IMR-90 (cell line): ENCODE results near the gene RNF14. TPM values are rescaled to one million over a fixed set of nuclear protein-coding genes. Genes with fewer than 3 reads are reported as not detected.

Experiments used
- ATAC-seq: fragments of 200-7000 bp; cut with Tn5 transposase; 2 replicates; pipeline ENCODE4 v1.9.1; 2020; ENCODE audit warnings: low read depth, mild to moderate bottlenecking, moderate library complexity
- BruUV-seq: library from RNA; stranded (reverse); fragments of 400-500 nt; replicated peaks from 2 replicates; lab custom pipeline; 2021; lab: Mats Ljungman, UMichigan
- CTCF ChIA-PET: fragments of 300-600 bp; formaldehyde crosslinking; extraction: SDS; loops from one replicate; lab custom pipeline; 2021; ENCODE audit warnings: antibody characterized with exemption; lab: Yijun Ruan, JAX
- POLR2A ChIA-PET: fragments of 300-600 bp; sonication (Branson Sonifier 250); formaldehyde crosslinking; loops from one replicate; lab custom pipeline; 2022; ENCODE audit warnings: antibody characterized with exemption; ENCODE audit not compliant: unreplicated experiment; lab: Charles Lee
- DNase-seq: peaks from one replicate; pipeline ENCODE4 v3.0.0; 2013
- H2AFZ ChIP-seq: replicated peaks from 2 replicates; pipeline ENCODE3; 2013; ENCODE audit warnings: low read length, mild to moderate bottlenecking; ENCODE audit not compliant: poor library complexity
- H2AK5ac ChIP-seq: 2 replicates; pipeline ENCODE4 v1.6.1; 2013; ENCODE audit warnings: low read depth, low read length, inconsistent platforms
- H2AK9ac ChIP-seq: replicated peaks from 2 replicates; pipeline ENCODE3; 2013; ENCODE audit warnings: mild to moderate bottlenecking, low read depth, low read length, moderate library complexity; ENCODE audit not compliant: poor library complexity
- H2BK120ac ChIP-seq: 2 replicates; pipeline ENCODE4 v1.6.1; 2013; ENCODE audit warnings: low read depth, low read length, inconsistent platforms
- H2BK15ac ChIP-seq: 3 replicates; pipeline ENCODE4 v1.6.1; 2013; ENCODE audit warnings: low read depth, low read length, inconsistent platforms
- H2BK20ac ChIP-seq: 2 replicates; pipeline ENCODE4 v1.6.1; 2013; ENCODE audit warnings: low read depth, mild to moderate bottlenecking, inconsistent platforms, low read length, moderate library complexity
- H2BK5ac ChIP-seq: 2 replicates; pipeline ENCODE4 v1.6.1; 2013; ENCODE audit warnings: mild to moderate bottlenecking, low read depth, low read length, inconsistent platforms; ENCODE audit not compliant: poor library complexity, severe bottlenecking
- H3K14ac ChIP-seq: replicated peaks from 2 replicates; pipeline ENCODE4 v1.6.1; 2013; ENCODE audit warnings: low read depth, low read length, inconsistent platforms
- H3K18ac ChIP-seq: 2 replicates; pipeline ENCODE4 v1.6.1; 2013; ENCODE audit warnings: low read depth, low read length, control low read depth
- H3K23ac ChIP-seq: 2 replicates; pipeline ENCODE4 v1.6.1; 2013; ENCODE audit warnings: low read depth, low read length, inconsistent platforms
- H3K27ac ChIP-seq: 2 replicates; pipeline ENCODE4 v1.5.1; 2013; ENCODE audit warnings: mild to moderate bottlenecking, control low read depth, low read length; ENCODE audit not compliant: insufficient read depth
- H3K27me3 ChIP-seq: 2 replicates; pipeline ENCODE4 v1.6.1; 2013; ENCODE audit warnings: low read length; ENCODE audit not compliant: control insufficient read depth, insufficient read depth
- H3K36me3 ChIP-seq: 2 replicates; pipeline ENCODE4 v1.6.1; 2013; ENCODE audit warnings: low read length, mixed read lengths; ENCODE audit not compliant: control insufficient read depth, insufficient read depth
- H3K4ac ChIP-seq: 2 replicates; pipeline ENCODE4 v1.6.1; 2013; ENCODE audit warnings: low read depth, low read length, inconsistent platforms
- H3K4me1 ChIP-seq: 2 replicates; pipeline ENCODE4 v1.6.1; 2013; ENCODE audit warnings: low read length, mixed read lengths; ENCODE audit not compliant: control insufficient read depth, insufficient read depth
- H3K4me2 ChIP-seq: 2 replicates; pipeline ENCODE4 v1.6.1; 2013; ENCODE audit warnings: low read depth, mild to moderate bottlenecking, control low read depth, low read length, moderate library complexity
- H3K4me3 ChIP-seq: 2 replicates; pipeline ENCODE4 v1.5.1; 2013; ENCODE audit warnings: low read depth, mild to moderate bottlenecking, control low read depth, low read length, moderate library complexity; ENCODE audit not compliant: insufficient read depth
- H3K56ac ChIP-seq: 2 replicates; pipeline ENCODE4 v1.6.1; 2013; ENCODE audit warnings: low read length, inconsistent platforms; ENCODE audit not compliant: insufficient read depth; ENCODE audit errors: extremely low read depth
- H3K79me1 ChIP-seq, 2 experiments: 2 replicates each; pipeline ENCODE4 v1.6.1; 2013; ENCODE audit warnings: low read length in 2 of 2, inconsistent platforms in 1 of 2, low read depth in 1 of 2
- H3K9ac ChIP-seq: 2 replicates; pipeline ENCODE4 v1.6.1; 2013; ENCODE audit warnings: low read depth, low read length, control low read depth
- H3K9me1 ChIP-seq: 2 replicates; pipeline ENCODE4 v1.6.1; 2013; ENCODE audit warnings: low read length, inconsistent platforms; ENCODE audit not compliant: insufficient read depth
- H3K9me3 ChIP-seq: 2 replicates; pipeline ENCODE4 v1.6.1; 2013; ENCODE audit warnings: low read length; ENCODE audit not compliant: control insufficient read depth, insufficient read depth
- H4K20me1 ChIP-seq: 2 replicates; pipeline ENCODE4 v1.6.1; 2013; ENCODE audit warnings: low read length, inconsistent platforms; ENCODE audit not compliant: insufficient read depth
- H4K5ac ChIP-seq: 2 replicates; pipeline ENCODE4 v1.6.1; 2013; ENCODE audit warnings: mild to moderate bottlenecking, low read depth, low read length, control low read depth
- H4K8ac ChIP-seq, 2 experiments: 2 replicates each; pipeline ENCODE4 v1.6.1; 2013; ENCODE audit warnings: low read depth in 2 of 2, low read length in 2 of 2, control low read depth in 1 of 2, inconsistent platforms in 1 of 2
- H4K91ac ChIP-seq: 2 replicates; pipeline ENCODE4 v1.6.1; 2013; ENCODE audit warnings: low read depth, low read length, inconsistent platforms; ENCODE audit not compliant: insufficient read depth
- BHLHE40 ChIP-seq: fragments of 150-350 bp; IDR thresholded peaks from 2 replicates; pipeline ENCODE4 v1.6.1; 2016; ENCODE audit warnings: mild to moderate bottlenecking, low read depth, low read length
- CEBPB ChIP-seq: IDR thresholded peaks from 2 replicates; pipeline ENCODE4 v1.6.1; 2012; ENCODE audit warnings: low read depth, low read length, improper control_type of control experiment
- CHD1 ChIP-seq: IDR thresholded peaks from 2 replicates; pipeline ENCODE4 v1.6.1; 2012; ENCODE audit warnings: low read depth, low read length, improper control_type of control experiment
- ELK1 ChIP-seq: fragments of 150-350 bp; IDR thresholded peaks from 2 replicates; pipeline ENCODE4 v1.6.1; 2016; ENCODE audit warnings: low read depth, mild to moderate bottlenecking, low read length, moderate library complexity, borderline replicate concordance
- POLR2A ChIP-seq: IDR thresholded peaks from 2 replicates; pipeline ENCODE4 v1.6.1; 2012; ENCODE audit warnings: mild to moderate bottlenecking, low read depth, low read length
- RAD21 ChIP-seq: IDR thresholded peaks from 2 replicates; pipeline ENCODE4 v1.6.1; 2012; ENCODE audit warnings: low read length, improper control_type of control experiment
- WGBS, 2 experiments: methylation state at CpG; one replicate each; pipeline versions ENCODE4 v1.1.5 to v1.1.7; 2013; ENCODE audit warnings: missing lambda C conversion rate in 2 of 2; ENCODE audit not compliant: insufficient read length in 1 of 2; ENCODE audit errors: extremely low coverage in 2 of 2; 5-methylcytosine and 5-hydroxymethylcytosine counted together
- dilution Hi-C: fragments of 300-500 bp; cut with HindIII; formaldehyde crosslinking; loops from one replicate; pipeline ENCODE4 v1.14.3; 2018; ENCODE audit warnings: low sequenced_read_pairs; ENCODE audit not compliant: unreplicated experiment
- in situ Hi-C: fragments of 300-500 bp; cut with MboI; formaldehyde crosslinking; loops from 3 replicates; pipeline ENCODE4 v1.14.3; 2019; ENCODE audit warnings: low sequenced_read_pairs, inconsistent platforms, mixed read lengths
- intact Hi-C: fragments of 100-400 bp; cut with micrococcal nuclease; formaldehyde crosslinking; loops from 2 replicates; pipeline ENCODE4 v1.10.0; 2022
- polyA plus RNA-seq, 3 experiments: library from polyadenylated mRNA; depleted of rRNA; stranded (reverse); fragments of >200 nt; gene quantifications; 2 replicates each; pipeline ENCODE4 v1.2.3, GENCODE V29; 2012; ENCODE audit warnings: low replicate concordance in 1 of 3
- total RNA-seq: library from RNA; depleted of rRNA; stranded (reverse); fragments of >200 nt; gene quantifications from 2 replicates; pipeline ENCODE4 v1.2.3, GENCODE V29; 2012
- TF ChIP-seq, protein P1 (sequence below): fragments of 150-350 bp; IDR thresholded peaks from 2 replicates; pipeline ENCODE4 v1.6.1; 2017; ENCODE audit warnings: mild to moderate bottlenecking, antibody characterized with exemption, low read length, low read depth
- TF ChIP-seq, protein P2 (sequence below): conservative IDR thresholded peaks from 2 replicates; pipeline ENCODE4 v1.5.1; 2012; ENCODE audit warnings: mild to moderate bottlenecking, low read depth, low read length, improper control_type of control experiment

Gene RNF14
- total and polyA plus RNA-seq, 2 of the 4 experiments (the other 2 are of a cell fraction), result 36.1 to 106 TPM

- H2BK120ac ChIP-seq, result no peak overlapping the region
- H3K27ac ChIP-seq, result no peak overlapping the region
- ChIA-PET CTCF (no interaction called here), POLR2A (interaction anchor here (0.7 kb wide), 1 partner anchor 134 kb away, joined by 4 read pairs; no protein-coding TSS in a partner anchor)
- no peaks in the 10 kb centered on the region; the same call in 1 of the 2 replicates for H3K4me1 ChIP-seq
- peaks cover 12% of the 10 kb centered on the region; the same call in 1 of the 2 replicates for H3K9me1 ChIP-seq
- no peak overlapping the region for H2AK5ac ChIP-seq
- H2BK5ac ChIP-seq, result no peak overlapping the region
- no peak overlapping the region for H3K56ac ChIP-seq
- no peaks in the 10 kb centered on the region for H3K9me3 ChIP-seq
- in situ Hi-C loops, result no loop called here
- no peak overlapping the region for H3K4me2 ChIP-seq
- no peak overlapping the region for H3K23ac ChIP-seq
- DNase-seq, result no peak
- peaks cover 4% of the 10 kb centered on the region; the same call in 1 of the 2 replicates for H4K20me1 ChIP-seq
- no peak overlapping the region for H2BK20ac ChIP-seq
- dilution Hi-C loops, result no loop called here
- no peak for ATAC-seq
- H3K79me1 ChIP-seq, result peaks cover 0 to 7% of the 10 kb centered on the region in 2 experiments; a peak in 2 of 4 replicates
- no peak overlapping the region for H4K8ac ChIP-seq
- H4K5ac ChIP-seq, result no peak overlapping the region
- 80% methylated on average over 1 of the region's 2 CpGs; no CpG with 5 or more reads in 1 of the 2 experiments for WGBS, 2 experiments
- H3K4ac ChIP-seq, result no peak overlapping the region
- TF ChIP-seq RAD21 (no peak), CHD1 (no peak), CEBPB (no peak), BHLHE40 (no peak), ELK1 (no peak), POLR2A (no peak)
- TF ChIP-seq, protein P1, sequence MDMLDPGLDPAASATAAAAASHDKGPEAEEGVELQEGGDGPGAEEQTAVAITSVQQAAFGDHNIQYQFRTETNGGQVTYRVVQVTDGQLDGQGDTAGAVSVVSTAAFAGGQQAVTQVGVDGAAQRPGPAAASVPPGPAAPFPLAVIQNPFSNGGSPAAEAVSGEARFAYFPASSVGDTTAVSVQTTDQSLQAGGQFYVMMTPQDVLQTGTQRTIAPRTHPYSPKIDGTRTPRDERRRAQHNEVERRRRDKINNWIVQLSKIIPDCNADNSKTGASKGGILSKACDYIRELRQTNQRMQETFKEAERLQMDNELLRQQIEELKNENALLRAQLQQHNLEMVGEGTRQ, result no peak
- TF ChIP-seq, protein P2, sequence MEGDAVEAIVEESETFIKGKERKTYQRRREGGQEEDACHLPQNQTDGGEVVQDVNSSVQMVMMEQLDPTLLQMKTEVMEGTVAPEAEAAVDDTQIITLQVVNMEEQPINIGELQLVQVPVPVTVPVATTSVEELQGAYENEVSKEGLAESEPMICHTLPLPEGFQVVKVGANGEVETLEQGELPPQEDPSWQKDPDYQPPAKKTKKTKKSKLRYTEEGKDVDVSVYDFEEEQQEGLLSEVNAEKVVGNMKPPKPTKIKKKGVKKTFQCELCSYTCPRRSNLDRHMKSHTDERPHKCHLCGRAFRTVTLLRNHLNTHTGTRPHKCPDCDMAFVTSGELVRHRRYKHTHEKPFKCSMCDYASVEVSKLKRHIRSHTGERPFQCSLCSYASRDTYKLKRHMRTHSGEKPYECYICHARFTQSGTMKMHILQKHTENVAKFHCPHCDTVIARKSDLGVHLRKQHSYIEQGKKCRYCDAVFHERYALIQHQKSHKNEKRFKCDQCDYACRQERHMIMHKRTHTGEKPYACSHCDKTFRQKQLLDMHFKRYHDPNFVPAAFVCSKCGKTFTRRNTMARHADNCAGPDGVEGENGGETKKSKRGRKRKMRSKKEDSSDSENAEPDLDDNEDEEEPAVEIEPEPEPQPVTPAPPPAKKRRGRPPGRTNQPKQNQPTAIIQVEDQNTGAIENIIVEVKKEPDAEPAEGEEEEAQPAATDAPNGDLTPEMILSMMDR, result no peak
- H4K91ac ChIP-seq, result no peak overlapping the region
- no peak overlapping the region for H2BK15ac ChIP-seq
- no peak overlapping the region for H3K9ac ChIP-seq
- no peaks in the 10 kb centered on the region for H3K27me3 ChIP-seq
- H3K36me3 ChIP-seq, result peaks cover 48% of the 10 kb centered on the region
- no peak overlapping the region for H2AFZ ChIP-seq
- no peak overlapping the region for H3K14ac ChIP-seq
- H2AK9ac ChIP-seq, result no peak overlapping the region
- H3K4me3 ChIP-seq, result no peak overlapping the region
- H3K18ac ChIP-seq, result no peak overlapping the region
- intact Hi-C loops, result no loop called here
- BruUV-seq, result no TSS peak
Observed at GRCh38 chr5:142003266-142003800, 34.4 kb downstream of the RNF14 start.
